Panc1 (cell line): Measurements from ENCODE around the gene VSTM2L.

Source experiments
- CTCF ChIP-seq: fragments of 450-650 bp; IDR thresholded peaks from 2 replicates; pipeline ENCODE4 v1.5.1; 2017; ENCODE audit warnings: mild to moderate bottlenecking
- POLR2AphosphoS5 ChIP-seq: IDR thresholded peaks from 2 replicates; pipeline ENCODE4 v1.6.1; 2012; ENCODE audit warnings: mild to moderate bottlenecking, low read depth, low read length, moderate library complexity
- REST ChIP-seq, 2 experiments: IDR thresholded peaks; 2 replicates each; pipeline ENCODE4 v1.6.1; 2011 to 2012; ENCODE audit warnings: low read depth in 2 of 2, control low read depth in 1 of 2, low read length in 1 of 2, mild to moderate bottlenecking in 1 of 2, moderate library complexity in 1 of 2; ENCODE audit not compliant: insufficient read depth in 1 of 2
- SIN3A ChIP-seq: IDR thresholded peaks from 2 replicates; pipeline ENCODE4 v1.6.1; 2012; ENCODE audit warnings: low read depth, mild to moderate bottlenecking, low read length, moderate library complexity, borderline replicate concordance; ENCODE audit not compliant: insufficient read depth

- TF ChIP-seq CTCF (no peak), REST (IDR thresholded peaks at IDR 0.05; ENCODE audit: insufficient read depth in 1 of 2, low read depth in 2 of 2, low read length in 1 of 2) (no peak), POLR2AphosphoS5 (no peak), SIN3A (no peak)
Measured at GRCh38 chr20:37932919-37933318, 30.0 kb downstream of the VSTM2L start.
